Vagina (tissue), 2 donors: ENCODE measurements around the gene B4GAT1.

ENCODE experiments used
- CTCF ChIP-seq, 3 experiments: fragments of 450-650 bp in 2 of 3; fragments of 200-600 bp in 1 of 3; sonication (generic) in 1 of 3; IDR thresholded peaks; one replicate each; pipeline ENCODE4 v1.5.1; 2017 to 2019; ENCODE audit warnings: antibody characterized with exemption in 3 of 3, mild to moderate bottlenecking in 2 of 3, moderate library complexity in 2 of 3
- POLR2A ChIP-seq, 2 donors: fragments of 450-650 bp; IDR thresholded peaks; one replicate each; pipeline ENCODE4 v1.6.1; 2017; ENCODE audit warnings: antibody characterized with exemption in 2 of 2, mild to moderate bottlenecking in 2 of 2, moderate library complexity in 2 of 2

GRCh38 chr11:66318600-66318970 lies 28.8 kb downstream of the B4GAT1 start:
- no peak for TF ChIP-seq CTCF (IDR thresholded peaks at IDR 0.05)
- TF ChIP-seq POLR2A (IDR thresholded peaks at IDR 0.05) = no peak
